VCaP (cell line): ENCODE data around the gene CAPN12.
A peak's percentile ranks its signal among the peaks of the same experiment; 100 is the strongest.

ENCODE experiments used
- H3K27ac ChIP-seq: fragments of 450-650 bp; 2 replicates; pipeline ENCODE4 v1.5.1; 2017
- CTCF ChIP-seq: fragments of 450-650 bp; conservative IDR thresholded peaks from 2 replicates; pipeline ENCODE4 v1.5.1; 2017; ENCODE audit warnings: mild to moderate bottlenecking, moderate library complexity

The CAPN12 gene

GRCh38 chr19:38702278-38702677, 42.0 kb downstream of the CAPN12 start:
- no peak for TF ChIP-seq CTCF
- no peak overlapping the region for H3K27ac ChIP-seq

DNA sequence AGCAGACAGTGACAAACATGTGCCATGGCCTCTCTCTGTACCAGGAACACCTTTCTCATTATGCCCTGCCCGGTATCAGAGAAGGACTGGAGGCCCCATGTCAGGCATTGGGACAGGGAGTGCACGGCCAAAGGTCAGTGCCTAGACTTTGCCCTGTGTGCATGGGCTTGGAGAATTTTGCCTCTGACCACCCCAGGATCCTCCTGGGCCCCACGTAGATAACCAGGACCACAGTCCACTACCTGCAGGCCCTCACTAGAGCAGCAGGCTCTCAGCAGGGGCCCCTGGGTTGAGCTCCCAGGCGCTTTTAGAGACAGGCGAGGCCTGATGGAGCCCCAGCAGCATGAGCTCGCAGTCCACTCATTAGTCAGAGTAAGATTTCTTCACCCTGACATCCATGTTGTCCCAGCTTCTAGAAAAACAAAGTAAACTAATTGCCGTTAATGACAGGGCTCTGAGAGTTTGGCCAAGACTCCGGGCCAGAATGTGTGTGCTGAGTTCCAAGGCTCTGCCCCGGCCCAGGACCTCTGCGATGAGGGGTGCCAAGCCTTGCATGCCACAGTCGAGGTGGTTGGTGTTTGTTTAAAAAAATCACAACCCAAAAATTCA, 42.7 kb downstream of the CAPN12 start:
- TF ChIP-seq CTCF: no peak
- H3K27ac ChIP-seq: no peak overlapping the region

GRCh38 chr19:38700902-38701454, 43.3 kb downstream of the CAPN12 start:
- no peak for TF ChIP-seq CTCF
- no peak overlapping the region for H3K27ac ChIP-seq

GRCh38 chr19:38700350-38700901, 43.8 kb downstream of the CAPN12 start:
- no peak overlapping the region for H3K27ac ChIP-seq
- TF ChIP-seq CTCF: no peak

GRCh38 chr19:38699647-38700349, 44.5 kb downstream of the CAPN12 start:
- no peak for TF ChIP-seq CTCF
- peak overlapping the region; percentile 19; the same call in 1 of the 2 replicates for H3K27ac ChIP-seq

- TF ChIP-seq CTCF: no peak
- H3K27ac ChIP-seq: peak overlapping the region; percentile 19; the same call in 1 of the 2 replicates
Observed at GRCh38 chr19:38699027-38699346, 45.3 kb downstream of the CAPN12 start.

GRCh38 chr19:38698225-38699026, 45.8 kb downstream of the CAPN12 start:
- TF ChIP-seq CTCF: no peak

More at GRCh38 chr19:38698225-38699026, 45.8 kb downstream of the CAPN12 start:
- 0 out of 2 replicates have a peak overlapping the region, but pooled peaks have one; percentile 19 for H3K27ac ChIP-seq
